Measurements from ENCODE around the gene MXRA7.

The MXRA7 gene

DNA sequence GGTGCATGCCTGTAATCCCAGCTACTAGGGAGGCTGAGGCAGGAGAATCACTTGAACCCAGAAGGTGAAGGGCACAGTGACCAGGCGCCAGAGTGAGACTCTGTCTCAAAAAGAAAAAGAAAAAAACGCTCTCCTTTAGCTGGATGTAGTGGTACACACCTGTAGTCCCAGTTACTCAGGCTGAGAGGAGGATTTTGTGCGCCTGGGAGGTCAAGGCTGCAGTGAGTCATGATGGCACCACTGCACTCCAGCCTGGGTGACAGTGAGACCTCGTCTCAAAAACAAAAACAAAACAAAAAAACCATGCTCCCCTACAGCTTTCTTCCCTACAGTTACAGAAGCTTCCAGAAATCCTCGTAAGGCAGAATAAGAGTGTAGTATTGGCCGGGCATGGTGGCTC, 34.1 kb downstream of the MXRA7 start:
- TF ChIP-seq, protein P1, sequence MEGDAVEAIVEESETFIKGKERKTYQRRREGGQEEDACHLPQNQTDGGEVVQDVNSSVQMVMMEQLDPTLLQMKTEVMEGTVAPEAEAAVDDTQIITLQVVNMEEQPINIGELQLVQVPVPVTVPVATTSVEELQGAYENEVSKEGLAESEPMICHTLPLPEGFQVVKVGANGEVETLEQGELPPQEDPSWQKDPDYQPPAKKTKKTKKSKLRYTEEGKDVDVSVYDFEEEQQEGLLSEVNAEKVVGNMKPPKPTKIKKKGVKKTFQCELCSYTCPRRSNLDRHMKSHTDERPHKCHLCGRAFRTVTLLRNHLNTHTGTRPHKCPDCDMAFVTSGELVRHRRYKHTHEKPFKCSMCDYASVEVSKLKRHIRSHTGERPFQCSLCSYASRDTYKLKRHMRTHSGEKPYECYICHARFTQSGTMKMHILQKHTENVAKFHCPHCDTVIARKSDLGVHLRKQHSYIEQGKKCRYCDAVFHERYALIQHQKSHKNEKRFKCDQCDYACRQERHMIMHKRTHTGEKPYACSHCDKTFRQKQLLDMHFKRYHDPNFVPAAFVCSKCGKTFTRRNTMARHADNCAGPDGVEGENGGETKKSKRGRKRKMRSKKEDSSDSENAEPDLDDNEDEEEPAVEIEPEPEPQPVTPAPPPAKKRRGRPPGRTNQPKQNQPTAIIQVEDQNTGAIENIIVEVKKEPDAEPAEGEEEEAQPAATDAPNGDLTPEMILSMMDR (conservative IDR thresholded peaks at IDR 0.05; ENCODE audit: low read depth, low read length) = no peak
- DNase-seq (ENCODE audit: low read depth) = no peak
- H3K4me3 ChIP-seq (ENCODE audit: low read length) = no peak overlapping the region

DNA sequence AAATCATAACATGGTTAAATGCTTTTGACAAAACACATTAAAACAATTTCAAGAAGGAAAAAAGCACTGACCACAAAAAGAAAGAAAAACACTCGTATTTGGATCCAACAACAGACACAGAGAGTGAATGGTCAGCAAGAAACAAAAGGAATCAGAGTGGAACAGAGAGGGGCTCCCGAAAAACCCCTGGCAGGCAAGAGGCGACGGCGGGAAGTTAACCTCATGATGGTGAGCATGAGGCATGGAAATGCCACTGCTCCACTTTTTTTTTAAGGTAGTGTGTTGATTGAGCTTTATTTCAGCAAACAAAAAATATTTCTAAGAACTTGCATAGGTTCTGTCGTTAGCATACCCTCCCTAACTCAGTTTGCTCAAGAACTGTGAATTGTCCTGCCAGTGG, 35.1 kb downstream of the MXRA7 start:
- no peak overlapping the region for H3K4me3 ChIP-seq (ENCODE audit: low read length)
- TF ChIP-seq, protein P1 (conservative IDR thresholded peaks at IDR 0.05; ENCODE audit: low read depth, low read length) = no peak
- no peak for DNase-seq (ENCODE audit: low read depth)

DNA sequence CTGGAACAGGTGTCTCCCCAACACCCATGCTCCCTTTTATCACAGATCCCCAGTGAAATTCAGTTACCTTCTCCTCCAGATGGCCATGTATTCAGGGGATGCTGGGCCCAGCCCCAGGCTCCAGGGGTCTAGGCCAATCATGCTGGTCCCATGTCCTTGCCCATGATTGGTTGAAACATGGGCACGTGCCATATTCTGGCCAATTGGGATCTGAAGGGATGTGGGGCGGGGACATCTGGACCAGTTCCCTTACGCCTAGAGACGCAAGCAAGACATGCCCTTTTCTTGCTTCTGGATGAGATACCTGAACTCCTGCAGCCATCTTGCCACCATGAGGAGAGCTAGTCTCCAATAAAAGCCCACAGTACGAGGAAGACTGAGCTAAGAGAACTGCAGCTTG, 36.2 kb downstream of the MXRA7 start:
- no peak for DNase-seq (ENCODE audit: low read depth)

DNA sequence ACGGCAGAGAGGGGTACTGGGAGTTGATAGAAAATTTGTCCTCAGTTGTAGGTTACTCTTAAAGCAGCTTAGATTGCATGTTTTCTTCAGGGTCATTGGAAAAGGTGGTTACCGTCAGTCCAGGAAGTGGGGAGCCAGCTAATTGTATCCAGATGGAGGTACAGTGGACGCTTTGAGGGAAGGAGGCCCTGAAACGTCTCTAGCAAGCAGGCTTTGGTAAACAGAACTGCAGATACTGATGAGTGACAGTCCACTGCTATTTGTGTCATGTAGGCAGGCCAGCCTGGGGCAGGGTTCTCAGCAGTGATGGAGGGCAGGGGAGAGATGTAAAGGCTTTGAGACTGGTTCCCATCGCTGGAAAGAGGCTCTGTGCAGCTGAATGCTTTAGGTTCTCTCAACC, 37.0 kb downstream of the MXRA7 start:
- H3K4me3 ChIP-seq (ENCODE audit: low read length) = no peak overlapping the region
- TF ChIP-seq, protein P1 (conservative IDR thresholded peaks at IDR 0.05; ENCODE audit: low read depth, low read length) = no peak
- no peak for DNase-seq (ENCODE audit: low read depth)

More for the DNA sequence above, 36.2 kb downstream of the MXRA7 start:
- TF ChIP-seq, protein P1 (conservative IDR thresholded peaks at IDR 0.05; ENCODE audit: low read depth, low read length) = no peak
- no peak overlapping the region for H3K4me3 ChIP-seq (ENCODE audit: low read length)

- TF ChIP-seq, protein P1 (conservative IDR thresholded peaks at IDR 0.05; ENCODE audit: low read depth, low read length) = no peak
- no peak for DNase-seq (ENCODE audit: low read depth)
- H3K4me3 ChIP-seq (ENCODE audit: low read length) = no peak overlapping the region
Observed at GRCh38 chr17:76672892-76673291, 37.9 kb downstream of the MXRA7 start.

- H3K4me3 ChIP-seq (ENCODE audit: low read length) = peak overlapping the region; percentile 85
- no peak for DNase-seq (ENCODE audit: low read depth)
- TF ChIP-seq, protein P1 (conservative IDR thresholded peaks at IDR 0.05; ENCODE audit: low read depth, low read length) = no peak
Observed at GRCh38 chr17:76672270-76672851, 38.4 kb downstream of the MXRA7 start.

DNA sequence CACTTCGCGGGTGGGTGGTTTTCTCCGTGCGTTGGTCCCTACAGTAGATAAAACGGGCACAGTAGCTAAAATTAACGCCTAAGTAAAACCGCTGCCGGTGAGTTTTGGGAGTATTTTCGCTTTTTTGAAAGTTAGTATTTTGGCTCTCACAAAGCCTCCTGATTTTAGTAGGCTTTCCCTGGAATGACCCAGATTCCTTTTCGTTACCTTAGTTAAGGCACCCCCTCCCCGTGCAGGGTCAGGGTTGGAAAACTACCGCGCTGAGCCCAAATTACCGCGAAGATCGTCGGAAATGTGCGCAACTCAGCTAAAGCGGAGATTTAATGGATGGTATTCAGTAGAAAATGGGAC, 38.9 kb downstream of the MXRA7 start:
- TF ChIP-seq, protein P1 (conservative IDR thresholded peaks at IDR 0.05; ENCODE audit: low read depth, low read length) = no peak
- peak overlapping the region; percentile 85 for H3K4me3 ChIP-seq (ENCODE audit: low read length)
- DNase-seq (ENCODE audit: low read depth) = no peak
